Loucy (cell line): ENCODE results near the gene SOBP.
A peak's percentile ranks its signal among the peaks of the same experiment; 100 is the strongest.

Source experiments
- H2AFZ ChIP-seq: fragments of 200-600 bp; sonication (generic); 2 replicates; pipeline ENCODE4 v1.6.0; 2016; ENCODE audit warnings: antibody characterized with exemption, mild to moderate bottlenecking, low read length, moderate library complexity
- H3F3A ChIP-seq: fragments of 200-600 bp; 2 replicates; pipeline ENCODE4 v1.6.0; 2016; ENCODE audit warnings: antibody characterized with exemption, low read depth, mild to moderate bottlenecking
- H3K27me3 ChIP-seq: fragments of 200-600 bp; sonication (generic); 2 replicates; pipeline ENCODE4 v1.6.1; 2014; ENCODE audit warnings: low read length, mild to moderate bottlenecking; ENCODE audit not compliant: insufficient read depth, poor library complexity, severe bottlenecking
- H3K36me3 ChIP-seq: fragments of 200-600 bp; sonication (generic); 2 replicates; pipeline ENCODE4 v1.6.1; 2016; ENCODE audit warnings: low read length; ENCODE audit not compliant: insufficient read depth
- H3K4me1 ChIP-seq: fragments of 200-600 bp; sonication (generic); 2 replicates; pipeline ENCODE4 v1.5.1; 2014; ENCODE audit warnings: low read length, mild to moderate bottlenecking; ENCODE audit not compliant: insufficient read depth, poor library complexity, severe bottlenecking
- H3K4me2 ChIP-seq: fragments of 200-600 bp; sonication (generic); 2 replicates; pipeline ENCODE4 v1.6.0; 2014; ENCODE audit warnings: antibody characterized with exemption, low read length, low read depth, mild to moderate bottlenecking; ENCODE audit not compliant: poor library complexity, severe bottlenecking
- H3K4me3 ChIP-seq: fragments of 200-600 bp; sonication (generic); 2 replicates; pipeline ENCODE4 v1.5.1; 2014; ENCODE audit warnings: low read length, mild to moderate bottlenecking, mixed read lengths; ENCODE audit not compliant: poor library complexity, severe bottlenecking
- H3K79me2 ChIP-seq: fragments of 200-600 bp; sonication (generic); 2 replicates; pipeline ENCODE4 v1.6.1; 2014; ENCODE audit warnings: low read length; ENCODE audit not compliant: insufficient read depth
- H3K9ac ChIP-seq: fragments of 200-600 bp; sonication (generic); 2 replicates; pipeline ENCODE4 v1.6.0; 2014; ENCODE audit warnings: mild to moderate bottlenecking, low read depth, low read length, moderate library complexity; ENCODE audit not compliant: poor library complexity, severe bottlenecking
- H3K9me2 ChIP-seq: fragments of 200-600 bp; sonication (generic); replicated peaks from 2 replicates; pipeline ENCODE4 v1.6.1; 2016; ENCODE audit warnings: low read depth, low read length, mixed read lengths
- H3K9me3 ChIP-seq: fragments of 200-600 bp; sonication (generic); 2 replicates; pipeline ENCODE4 v1.6.1; 2014; ENCODE audit warnings: mild to moderate bottlenecking, antibody characterized with exemption, low read length, low read depth; ENCODE audit not compliant: insufficient read depth
- H4K20me1 ChIP-seq: fragments of 200-600 bp; sonication (generic); 2 replicates; pipeline ENCODE4 v1.6.0; 2014; ENCODE audit warnings: antibody characterized with exemption, low read length, mild to moderate bottlenecking; ENCODE audit not compliant: insufficient read depth, poor library complexity, severe bottlenecking
- EZH2phosphoT487 ChIP-seq: fragments of 200-600 bp; IDR thresholded peaks from 2 replicates; pipeline ENCODE4 v1.6.1; 2018; ENCODE audit warnings: antibody characterized with exemption, mild to moderate bottlenecking, moderate library complexity, borderline replicate concordance
- TF ChIP-seq, protein P1 (sequence below): fragments of 200-600 bp; sonication (generic); conservative IDR thresholded peaks from 2 replicates; pipeline ENCODE4 v1.5.1; 2014; ENCODE audit warnings: mild to moderate bottlenecking, antibody characterized with exemption, low read length

Gene SOBP

GRCh38 chr6:107604549-107604948 is 114.6 kb downstream of the SOBP start:
- H3K4me3 ChIP-seq, result no peak overlapping the region
- peaks cover 43% of the 10 kb centered on the region for H3K4me1 ChIP-seq
- no peak for TF ChIP-seq EZH2phosphoT487
- TF ChIP-seq, protein P1, sequence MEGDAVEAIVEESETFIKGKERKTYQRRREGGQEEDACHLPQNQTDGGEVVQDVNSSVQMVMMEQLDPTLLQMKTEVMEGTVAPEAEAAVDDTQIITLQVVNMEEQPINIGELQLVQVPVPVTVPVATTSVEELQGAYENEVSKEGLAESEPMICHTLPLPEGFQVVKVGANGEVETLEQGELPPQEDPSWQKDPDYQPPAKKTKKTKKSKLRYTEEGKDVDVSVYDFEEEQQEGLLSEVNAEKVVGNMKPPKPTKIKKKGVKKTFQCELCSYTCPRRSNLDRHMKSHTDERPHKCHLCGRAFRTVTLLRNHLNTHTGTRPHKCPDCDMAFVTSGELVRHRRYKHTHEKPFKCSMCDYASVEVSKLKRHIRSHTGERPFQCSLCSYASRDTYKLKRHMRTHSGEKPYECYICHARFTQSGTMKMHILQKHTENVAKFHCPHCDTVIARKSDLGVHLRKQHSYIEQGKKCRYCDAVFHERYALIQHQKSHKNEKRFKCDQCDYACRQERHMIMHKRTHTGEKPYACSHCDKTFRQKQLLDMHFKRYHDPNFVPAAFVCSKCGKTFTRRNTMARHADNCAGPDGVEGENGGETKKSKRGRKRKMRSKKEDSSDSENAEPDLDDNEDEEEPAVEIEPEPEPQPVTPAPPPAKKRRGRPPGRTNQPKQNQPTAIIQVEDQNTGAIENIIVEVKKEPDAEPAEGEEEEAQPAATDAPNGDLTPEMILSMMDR, result peak; percentile 37
- no peaks in the 10 kb centered on the region for H3K9me2 ChIP-seq
- H3F3A ChIP-seq, result no peaks in the 10 kb centered on the region
- peak overlapping the region; percentile 38 for H3K4me2 ChIP-seq
- H3K9ac ChIP-seq, result no peak overlapping the region
- no peaks in the 10 kb centered on the region for H4K20me1 ChIP-seq
- no peak overlapping the region for H2AFZ ChIP-seq
- H3K27me3 ChIP-seq, result no peaks in the 10 kb centered on the region
- H3K79me2 ChIP-seq, result no peaks in the 10 kb centered on the region
- no peaks in the 10 kb centered on the region for H3K9me3 ChIP-seq
- H3K36me3 ChIP-seq, result no peaks in the 10 kb centered on the region

GRCh38 chr6:107606407-107606806 is 116.5 kb downstream of the SOBP start:
- Histone ChIP-seq H3K27me3 (no peaks in the 10 kb centered on the region), H3K4me1 (peaks cover 35% of the 10 kb centered on the region)
- TF ChIP-seq EZH2phosphoT487, result no peak
- TF ChIP-seq, protein P1, result no peak

DNA sequence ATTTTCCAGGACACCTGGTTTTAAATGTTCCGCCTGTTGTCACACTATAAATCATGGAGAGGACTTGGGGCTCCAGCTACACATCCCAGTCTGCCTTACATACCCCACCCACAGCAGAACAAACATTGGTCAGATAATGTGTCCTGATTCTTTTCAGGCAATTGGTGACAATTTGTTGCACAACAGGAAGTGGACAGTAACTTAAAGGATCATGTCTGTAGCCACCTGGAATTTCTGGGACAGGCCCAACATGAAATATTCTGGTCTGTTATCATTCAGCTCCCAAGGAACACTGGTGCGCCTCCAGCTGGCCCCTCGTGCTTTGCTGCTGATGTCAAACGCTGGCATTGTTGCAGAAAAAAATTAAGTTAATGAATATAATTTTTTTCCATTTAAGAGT is 117.2 kb downstream of the SOBP start:
- H3K9me2 ChIP-seq, result no peaks in the 10 kb centered on the region
- H2AFZ ChIP-seq, result no peak overlapping the region

More at GRCh38 chr6:107606407-107606806, 116.5 kb downstream of the SOBP start:
- no peak overlapping the region for H3K9ac ChIP-seq
- H3K9me3 ChIP-seq, result no peaks in the 10 kb centered on the region
- no peaks in the 10 kb centered on the region for H4K20me1 ChIP-seq
- no peak overlapping the region for H3K4me3 ChIP-seq
- H3K36me3 ChIP-seq, result no peaks in the 10 kb centered on the region
- no peaks in the 10 kb centered on the region for H3K79me2 ChIP-seq
- no peaks in the 10 kb centered on the region for H3K9me2 ChIP-seq
- no peak overlapping the region for H3K4me2 ChIP-seq
- no peak overlapping the region for H2AFZ ChIP-seq
- H3F3A ChIP-seq, result no peaks in the 10 kb centered on the region

More for the DNA sequence above, 117.2 kb downstream of the SOBP start:
- H3K4me3 ChIP-seq, result no peak overlapping the region
- H3K9ac ChIP-seq, result no peak overlapping the region
- H3K9me3 ChIP-seq, result no peaks in the 10 kb centered on the region
- no peaks in the 10 kb centered on the region for H3K27me3 ChIP-seq
- no peaks in the 10 kb centered on the region for H3K36me3 ChIP-seq
- H4K20me1 ChIP-seq, result no peaks in the 10 kb centered on the region
- H3K4me1 ChIP-seq, result peaks cover 35% of the 10 kb centered on the region
- no peaks in the 10 kb centered on the region for H3K79me2 ChIP-seq
- H3K4me2 ChIP-seq, result no peak overlapping the region
- TF ChIP-seq, protein P1, result no peak
- no peak for TF ChIP-seq EZH2phosphoT487
- no peaks in the 10 kb centered on the region for H3F3A ChIP-seq
